Globus pallidus (tissue), 1 donor: ENCODE results near the gene KATNAL2.

ENCODE experiments used
- DNase-seq: peaks from one replicate; pipeline ENCODE4 v3.0.0-alpha.2; 2015; ENCODE audit warnings: low spot score

Gene KATNAL2, protein sequence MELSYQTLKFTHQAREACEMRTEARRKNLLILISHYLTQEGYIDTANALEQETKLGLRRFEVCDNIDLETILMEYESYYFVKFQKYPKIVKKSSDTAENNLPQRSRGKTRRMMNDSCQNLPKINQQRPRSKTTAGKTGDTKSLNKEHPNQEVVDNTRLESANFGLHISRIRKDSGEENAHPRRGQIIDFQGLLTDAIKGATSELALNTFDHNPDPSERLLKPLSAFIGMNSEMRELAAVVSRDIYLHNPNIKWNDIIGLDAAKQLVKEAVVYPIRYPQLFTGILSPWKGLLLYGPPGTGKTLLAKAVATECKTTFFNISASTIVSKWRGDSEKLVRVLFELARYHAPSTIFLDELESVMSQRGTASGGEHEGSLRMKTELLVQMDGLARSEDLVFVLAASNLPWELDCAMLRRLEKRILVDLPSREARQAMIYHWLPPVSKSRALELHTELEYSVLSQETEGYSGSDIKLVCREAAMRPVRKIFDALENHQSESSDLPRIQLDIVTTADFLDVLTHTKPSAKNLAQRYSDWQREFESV

DNA sequence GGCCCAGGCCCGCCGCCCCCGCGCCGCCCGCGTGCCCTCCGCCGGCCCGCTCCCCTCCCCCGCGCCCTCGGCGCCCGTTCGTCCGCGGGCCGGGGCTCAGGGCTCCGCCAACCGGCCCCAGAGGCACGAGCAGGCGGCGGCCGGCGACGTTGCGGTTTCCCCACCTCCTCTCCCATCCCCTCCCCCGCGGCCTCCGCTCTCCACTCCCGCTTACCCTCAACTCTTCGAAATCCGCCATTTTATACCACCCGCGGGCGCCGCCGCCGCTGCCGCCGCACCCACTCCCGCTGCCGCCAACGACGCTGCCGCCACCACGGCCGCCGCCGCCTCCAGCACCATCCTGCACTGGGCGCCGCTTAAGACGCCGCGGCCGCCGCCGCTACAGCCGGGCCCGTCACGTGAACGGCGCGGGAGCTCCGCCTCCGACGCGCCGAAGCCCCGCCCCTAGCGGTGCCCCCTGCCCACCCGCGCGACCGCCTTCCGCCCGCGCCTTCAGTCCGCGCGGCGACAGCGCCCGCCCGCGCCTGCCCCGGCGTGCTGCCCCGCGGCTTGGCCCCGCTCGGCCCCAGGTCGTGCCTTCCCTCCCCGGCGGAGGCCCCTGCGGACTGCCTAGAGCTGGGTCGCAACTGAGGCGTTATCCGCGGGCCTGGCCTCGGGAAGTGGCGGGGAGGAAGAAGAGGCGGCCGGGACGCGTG, at the start of gene KATNAL2, which contains the start of gene PIAS2:
TSS of gene KATNAL2 (plus strand) at position 495 of the 695 bp plus-strand sequence. CDS start 29,271 bp downstream, outside the sequence.
TSS of gene PIAS2 (minus strand) at position 400 of the 695 bp plus-strand sequence. CDS start at position 238, 162 bp downstream.
- DNase-seq, result peak; percentile 84

DNA sequence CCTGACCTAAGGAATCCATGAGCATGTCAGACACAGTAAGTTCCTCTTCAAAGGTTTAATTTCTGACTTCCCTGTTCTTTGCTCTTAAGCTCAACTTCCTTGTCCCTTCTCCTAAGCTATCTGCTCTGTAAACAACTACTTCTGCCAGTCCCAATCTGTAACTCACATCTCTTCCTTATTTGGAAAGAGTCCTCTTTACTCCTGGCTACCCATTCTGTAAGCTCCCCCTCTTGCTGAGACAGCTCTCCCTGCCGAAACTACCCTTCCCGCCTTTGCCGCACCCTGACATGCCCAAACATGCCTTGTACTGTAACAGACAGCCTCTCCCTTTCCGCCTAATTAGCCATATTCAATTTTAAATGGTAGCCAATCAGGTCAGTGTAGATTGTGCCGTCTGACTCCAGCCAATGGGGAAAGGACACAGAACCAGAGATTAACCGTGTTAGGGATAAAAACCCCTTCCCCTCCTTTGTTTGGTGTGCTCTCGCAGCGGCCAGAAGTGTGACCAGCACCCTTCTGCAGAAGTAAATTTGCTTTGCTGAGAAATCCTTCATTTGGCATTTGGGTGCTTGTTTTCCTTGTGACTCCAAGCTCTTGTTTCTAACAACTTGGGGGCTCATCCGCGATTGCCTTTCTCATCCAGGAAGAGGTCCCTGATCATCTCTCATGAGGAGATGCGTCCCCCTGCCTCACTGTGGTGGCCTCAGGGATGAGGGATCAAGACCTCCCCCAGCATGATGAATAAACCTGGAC, 49.1 kb upstream of the KATNAL2 start:
- no peak for DNase-seq

DNA sequence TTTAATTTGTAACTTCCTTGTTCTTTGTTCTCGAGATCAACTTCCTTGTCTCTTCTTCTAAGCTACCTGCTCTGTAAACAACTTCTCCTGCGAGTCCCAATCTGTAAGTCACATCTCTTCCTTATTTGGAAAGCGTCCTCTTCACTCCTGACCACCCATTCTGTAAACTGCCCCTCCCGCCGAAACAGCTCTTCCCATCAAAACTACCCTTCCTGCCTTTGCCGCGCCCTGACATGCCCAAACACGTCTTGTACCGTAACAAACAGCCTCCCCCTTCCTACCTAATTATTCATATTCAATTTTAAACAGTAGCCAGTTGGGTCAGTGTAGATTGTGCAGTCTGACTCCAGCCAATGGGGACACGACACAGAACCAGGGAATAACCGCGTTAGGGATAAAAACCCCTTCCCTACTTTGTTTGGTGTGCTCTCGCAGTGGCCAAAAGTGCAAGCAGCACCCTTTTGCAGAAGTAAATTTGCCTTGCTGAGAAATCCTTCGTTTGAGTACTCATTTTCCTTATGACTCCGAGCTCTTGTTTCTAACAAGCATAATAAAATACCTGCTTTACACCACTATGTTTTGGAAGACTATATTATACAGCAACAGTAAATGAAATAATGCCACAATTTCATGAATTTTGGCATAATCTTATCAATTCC, 39.9 kb upstream of the KATNAL2 start:
- no peak for DNase-seq

DNA sequence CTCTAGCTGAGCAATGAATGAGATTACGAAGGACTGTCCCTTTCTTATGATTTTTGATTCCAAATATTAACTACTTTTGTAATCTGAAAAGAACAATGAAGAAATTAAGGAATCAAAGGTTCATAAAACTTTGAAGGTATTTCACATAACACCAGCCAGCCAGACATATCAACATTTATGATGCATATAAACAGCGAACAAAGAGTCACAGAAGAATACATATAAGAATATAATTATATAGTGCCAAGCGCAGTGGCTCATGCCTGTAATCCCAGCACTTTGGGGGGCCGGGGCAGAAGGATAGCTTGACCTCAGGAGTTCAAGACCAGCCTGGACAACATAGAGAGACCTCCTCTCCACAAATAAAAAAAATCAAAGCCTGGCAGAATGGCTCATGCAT, 34.2 kb upstream of the KATNAL2 start:
- DNase-seq, result no peak

DNA sequence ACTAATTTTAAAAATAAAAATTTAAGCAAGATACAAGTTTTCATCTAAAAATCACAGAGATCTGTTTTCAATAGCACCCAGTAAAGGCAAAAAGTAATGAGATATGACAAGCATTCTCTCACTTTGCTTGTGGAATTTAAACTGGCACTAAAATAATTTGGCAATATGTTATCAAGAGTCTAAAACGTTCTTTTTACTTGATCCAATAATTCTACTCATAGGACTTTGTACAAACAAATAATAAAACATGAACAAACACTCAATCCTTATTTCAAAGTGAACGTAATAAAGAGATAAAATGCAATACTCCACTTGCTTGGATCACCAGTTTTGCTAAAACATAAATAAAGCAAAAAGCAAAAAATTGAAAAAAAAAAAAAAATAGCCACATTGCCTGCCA, 30.5 kb upstream of the KATNAL2 start:
- DNase-seq, result no peak

DNA sequence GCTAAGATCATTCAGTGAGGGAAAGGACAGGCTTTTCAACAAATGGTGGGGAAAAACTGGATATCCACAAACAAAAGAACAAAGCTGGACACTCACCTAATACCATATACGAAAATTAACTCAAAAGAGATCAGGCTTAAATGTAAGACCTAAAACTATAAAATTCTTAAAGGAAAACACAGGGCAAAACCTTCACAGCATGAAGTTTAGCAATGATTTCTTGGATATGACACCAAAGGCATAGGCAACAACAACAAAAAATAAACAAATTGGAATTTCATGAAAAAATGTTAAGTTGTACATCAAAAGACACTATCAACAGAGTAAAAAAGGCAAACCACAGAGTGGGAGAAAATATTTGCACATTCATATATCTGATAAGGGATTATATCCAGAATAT, 28.4 kb upstream of the KATNAL2 start:
- DNase-seq, result no peak

DNA sequence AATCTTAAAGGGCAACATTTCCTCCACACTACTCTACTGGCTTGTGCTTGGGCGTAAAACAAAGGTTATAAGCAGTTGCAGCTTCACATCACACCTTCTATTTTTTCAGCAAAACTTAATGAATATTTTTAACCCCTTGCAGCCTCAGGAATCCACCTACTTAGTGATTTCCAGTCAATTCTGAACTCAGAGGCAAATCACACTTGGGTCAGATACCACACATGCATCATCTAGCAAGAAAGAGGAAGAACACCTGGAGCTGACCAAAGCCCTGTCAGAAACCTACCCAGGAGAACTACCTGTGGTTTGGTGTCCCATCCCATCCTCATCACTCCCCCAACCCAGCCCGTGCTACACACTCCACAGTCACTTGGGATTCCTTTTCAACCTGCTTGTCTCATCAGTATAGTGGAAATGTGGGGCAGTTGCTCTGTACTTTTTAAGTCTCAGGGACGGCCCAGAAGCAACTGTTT, 25.6 kb upstream of the KATNAL2 start:
- no peak for DNase-seq

DNA sequence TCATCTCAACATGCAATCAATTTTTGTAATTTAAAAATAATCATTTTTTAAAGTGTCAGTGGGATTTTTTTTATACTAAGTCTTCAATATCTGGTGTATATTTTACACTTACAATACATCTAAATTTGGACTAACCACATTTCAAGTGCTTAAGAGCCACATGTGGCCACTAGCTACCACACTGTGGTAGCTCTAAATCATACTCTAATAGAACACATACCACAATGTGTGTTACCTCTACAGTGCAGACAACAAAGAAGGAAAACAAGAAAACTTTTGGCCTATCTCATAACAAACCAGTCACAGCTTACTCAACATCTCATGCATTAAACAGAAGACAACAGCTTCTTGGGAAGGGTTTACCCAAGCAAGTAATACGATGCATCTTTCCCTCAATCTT, 24.6 kb upstream of the KATNAL2 start:
- no peak for DNase-seq

DNA sequence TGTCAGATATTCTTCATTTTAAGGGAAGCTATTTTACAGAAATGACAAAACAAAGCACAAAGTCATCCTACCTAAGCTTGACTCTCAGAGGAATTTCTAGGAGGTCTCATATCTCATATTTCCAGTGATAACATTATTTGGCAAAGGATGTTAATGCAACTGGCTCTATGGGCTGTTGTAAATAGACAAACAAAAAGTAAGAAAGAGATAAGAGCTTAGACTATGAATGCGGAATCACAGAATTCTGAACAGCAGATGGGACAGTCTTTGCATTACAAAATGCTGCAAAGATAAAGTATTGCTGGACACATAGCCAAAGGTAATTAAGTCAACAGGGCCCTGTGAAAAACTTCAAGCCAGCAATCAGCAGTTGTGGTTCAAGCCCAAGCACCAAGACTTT, 24.0 kb upstream of the KATNAL2 start:
- no peak for DNase-seq

DNA sequence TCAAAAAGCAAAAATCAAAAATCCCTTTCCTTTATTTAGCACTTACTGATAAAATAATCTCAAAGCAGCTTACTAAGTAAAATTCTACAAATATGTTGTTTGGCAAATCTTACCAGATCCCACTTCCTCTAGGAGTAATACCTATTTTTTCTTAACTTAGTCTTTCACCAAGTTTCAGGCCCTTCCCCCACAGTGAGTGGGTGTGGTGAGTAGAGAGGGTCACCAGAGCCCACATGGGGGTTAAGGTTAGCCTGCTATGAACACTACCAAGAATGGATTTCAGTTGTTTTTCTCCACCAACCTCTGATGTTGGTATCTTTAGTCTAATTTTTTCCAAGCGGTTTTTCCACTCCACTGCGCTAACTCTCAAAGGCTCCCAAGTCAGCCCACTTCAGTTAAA, 23.3 kb upstream of the KATNAL2 start:
- no peak for DNase-seq

DNA sequence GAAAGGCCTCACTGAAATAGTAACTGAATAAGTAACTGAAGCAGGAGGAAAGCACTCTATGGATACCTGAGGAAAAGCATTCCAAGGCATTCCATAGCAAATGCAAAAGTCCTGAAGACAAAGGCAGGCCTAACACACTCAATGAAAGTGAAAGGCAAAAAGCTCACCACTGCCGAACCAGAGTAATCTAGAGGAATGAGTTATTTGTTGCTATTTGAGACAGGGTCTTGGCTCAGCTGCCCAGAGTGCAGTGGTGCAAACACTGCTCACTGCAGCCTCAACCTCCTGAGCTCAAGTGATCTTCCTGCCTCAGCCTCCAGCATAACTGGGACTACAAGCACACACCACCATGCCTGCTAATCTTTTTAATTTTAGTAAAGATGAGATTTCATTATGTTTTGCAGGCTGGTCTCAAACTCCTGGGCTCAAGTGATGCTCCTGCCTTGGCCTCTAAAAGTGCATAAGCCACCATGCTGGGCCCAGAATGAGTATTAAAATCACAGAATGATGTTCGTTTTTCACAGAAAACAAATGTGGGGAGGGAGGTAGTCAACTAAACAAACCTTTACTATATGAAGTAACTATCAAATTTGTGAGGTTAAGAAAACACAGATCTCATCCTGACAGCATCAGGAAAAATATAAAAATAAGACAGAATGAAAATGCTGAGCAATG, 18.0 kb upstream of the KATNAL2 start:
- DNase-seq, result no peak

DNA sequence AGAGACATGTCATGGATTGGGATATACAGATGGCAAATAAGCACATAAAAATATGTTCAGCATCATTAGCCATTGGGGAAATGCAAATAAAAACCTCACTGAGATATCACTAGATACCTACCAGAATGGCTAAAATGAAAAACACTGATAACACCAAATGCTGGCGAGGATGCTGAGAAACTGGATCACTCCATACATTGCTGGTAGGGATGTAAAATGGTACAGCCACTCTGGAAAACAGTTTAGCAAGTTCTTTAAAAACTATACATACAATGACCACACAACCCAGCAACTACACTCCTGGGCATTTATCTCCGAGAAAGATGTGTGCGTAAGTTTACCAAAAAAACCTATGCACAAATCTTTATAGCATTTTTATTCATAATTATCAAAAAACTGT, 14.0 kb upstream of the KATNAL2 start:
- no peak for DNase-seq

DNA sequence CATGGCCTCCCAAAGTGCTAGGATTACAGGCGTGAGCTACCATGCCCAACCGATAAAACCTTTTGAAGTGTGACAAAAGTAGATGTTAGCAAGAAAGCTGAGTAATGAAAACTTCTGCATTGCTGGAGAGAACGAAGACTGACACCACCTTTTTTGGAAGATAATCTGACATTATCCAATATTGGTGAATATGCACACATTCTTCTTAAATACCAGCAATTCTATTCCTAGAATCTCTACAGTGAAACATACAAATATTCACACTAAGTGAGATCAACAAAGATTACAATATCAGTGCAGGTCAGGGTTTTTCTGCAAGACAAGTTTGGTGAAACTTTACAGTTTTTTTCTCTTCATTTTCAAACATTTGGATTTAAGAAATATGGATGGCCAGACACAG, 7.9 kb upstream of the KATNAL2 start:
- DNase-seq, result no peak

DNA sequence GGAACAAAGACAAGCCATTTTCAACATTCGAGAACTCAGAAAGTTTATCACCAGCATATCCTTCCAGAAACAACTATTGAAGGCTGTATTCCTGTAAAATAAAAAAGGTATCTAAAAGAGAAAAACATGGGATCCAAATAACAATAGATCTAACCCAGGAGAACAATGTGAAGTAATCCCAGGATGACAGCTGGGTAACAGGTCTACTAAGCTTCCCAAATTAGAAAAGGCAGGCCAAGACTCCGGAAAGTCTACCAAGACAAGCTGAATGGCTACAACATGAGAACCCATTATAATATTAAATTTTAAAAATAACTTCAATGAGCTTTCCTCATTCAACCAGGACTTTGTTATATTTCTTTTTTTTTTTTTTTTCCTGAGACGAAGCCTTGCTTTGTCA, 6.5 kb upstream of the KATNAL2 start:
- no peak for DNase-seq

DNA sequence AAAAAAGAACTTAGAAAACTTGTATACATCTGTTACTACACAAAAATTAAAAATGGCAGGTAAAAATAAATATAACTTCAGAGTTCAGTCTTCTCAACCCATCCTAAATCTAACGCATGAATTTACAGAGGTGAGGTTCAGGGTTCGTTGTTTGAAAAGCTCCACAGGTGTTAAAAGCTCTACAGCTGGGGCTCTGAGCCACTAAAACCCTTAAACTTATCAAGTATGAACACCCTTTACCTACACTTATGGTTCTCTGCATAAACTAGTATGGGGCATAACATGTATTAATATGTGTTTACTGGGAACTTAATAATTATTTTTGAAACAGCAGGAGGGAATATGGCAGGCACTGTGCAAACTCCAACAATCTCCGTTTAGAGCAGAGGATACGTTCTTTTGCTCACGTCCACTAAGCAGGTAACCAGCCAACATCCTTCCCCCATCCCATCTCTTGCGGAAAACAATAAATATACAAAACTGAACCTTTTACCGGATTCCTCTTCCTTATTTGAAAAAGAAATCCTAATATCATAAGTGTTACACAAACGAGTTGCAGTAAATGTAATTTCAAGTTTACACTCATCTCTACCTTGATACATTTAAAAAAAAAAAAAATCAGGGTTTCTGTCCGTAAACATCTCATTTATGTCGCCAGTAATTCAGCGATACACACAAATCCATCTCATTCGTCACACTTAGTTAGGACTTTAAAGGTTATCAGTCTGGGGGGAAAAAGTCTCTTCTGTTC, 1.4 kb upstream of the KATNAL2 start:
- peak; percentile 4 for DNase-seq

DNA sequence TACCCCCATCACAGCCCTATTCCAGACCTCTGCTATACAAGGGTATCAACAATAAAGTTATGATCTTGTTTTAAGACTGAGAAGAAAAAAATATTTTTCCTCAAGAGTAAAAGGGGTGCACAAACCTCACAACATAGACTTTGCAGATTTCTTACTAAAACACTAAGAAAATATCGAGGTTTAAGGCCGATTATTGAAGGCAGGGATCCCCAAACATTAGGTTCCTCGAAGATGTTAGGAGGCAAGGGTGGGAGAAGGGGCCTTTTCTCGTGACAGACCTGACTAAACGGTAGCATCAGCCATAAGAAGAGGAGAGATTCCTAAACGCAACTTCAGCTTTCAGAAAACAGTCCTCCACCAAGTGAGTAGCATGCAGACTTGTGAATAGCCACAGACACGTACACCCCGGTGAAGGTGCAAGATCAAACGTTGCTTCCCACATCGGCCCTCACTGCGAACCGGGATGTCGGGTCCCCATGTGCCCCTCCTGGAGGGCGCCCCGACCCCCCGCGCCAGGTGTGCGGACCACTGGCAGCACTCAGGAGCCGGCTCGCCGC, 773 bp upstream of the KATNAL2 start:
- DNase-seq, result peak; percentile 54

DNA sequence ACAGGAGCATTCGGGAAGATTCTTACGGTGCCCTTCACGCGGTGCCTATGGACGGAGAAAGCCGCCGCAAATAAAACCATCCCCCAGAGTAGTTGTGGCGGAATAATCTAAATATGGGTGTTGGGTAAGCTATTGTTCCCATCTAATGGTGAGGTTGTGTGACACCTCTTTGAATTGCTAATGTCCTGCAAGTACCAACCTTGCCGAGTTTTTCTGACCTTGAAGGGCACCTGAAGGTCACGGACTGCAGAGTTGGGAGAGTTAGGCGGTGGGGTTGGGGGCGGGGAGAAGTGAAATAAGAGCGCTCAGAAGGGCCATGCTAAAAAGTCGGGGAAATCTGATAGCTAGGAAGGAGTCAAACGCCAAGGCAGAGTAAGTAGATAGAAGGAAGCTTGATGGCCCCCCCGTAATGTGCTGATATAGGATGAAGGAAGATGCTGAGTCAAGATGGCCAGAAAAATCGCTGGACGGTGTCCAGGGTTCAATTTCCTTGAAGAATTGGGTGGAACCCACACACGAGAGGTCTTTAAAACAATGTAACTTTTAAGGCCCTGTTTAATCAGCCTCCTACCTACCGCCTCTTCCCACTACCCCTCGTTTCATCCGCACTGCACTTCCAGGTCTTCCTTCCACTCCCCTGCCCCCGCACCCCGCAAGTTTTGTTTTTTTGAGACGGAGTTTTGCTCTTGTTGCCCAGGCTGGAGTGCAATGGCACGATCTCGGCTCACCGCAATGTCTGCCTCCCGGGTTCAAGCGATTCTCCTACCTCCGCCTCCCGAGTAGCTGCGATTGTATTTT, 600 bp downstream of the KATNAL2 start:
- no peak for DNase-seq

DNA sequence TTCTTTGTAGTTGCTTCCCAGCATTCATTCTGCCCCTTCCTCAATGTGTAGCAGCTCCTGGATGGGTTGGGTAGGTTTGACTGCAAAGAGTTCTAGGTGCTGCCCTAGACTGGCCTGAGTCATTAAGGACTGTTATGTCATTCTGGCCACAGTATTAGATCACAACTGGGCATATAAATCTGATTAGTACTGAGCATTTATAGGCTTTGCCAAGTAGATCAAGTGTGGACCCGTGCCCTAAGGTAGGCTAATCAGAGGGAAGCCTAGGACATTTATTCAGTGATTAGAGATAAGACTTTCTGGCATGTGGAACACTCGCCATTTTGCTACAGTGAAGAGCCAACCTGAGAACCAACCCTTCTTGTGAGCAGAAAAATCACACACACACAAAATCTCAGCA, 2.7 kb downstream of the KATNAL2 start:
- no peak for DNase-seq

DNA sequence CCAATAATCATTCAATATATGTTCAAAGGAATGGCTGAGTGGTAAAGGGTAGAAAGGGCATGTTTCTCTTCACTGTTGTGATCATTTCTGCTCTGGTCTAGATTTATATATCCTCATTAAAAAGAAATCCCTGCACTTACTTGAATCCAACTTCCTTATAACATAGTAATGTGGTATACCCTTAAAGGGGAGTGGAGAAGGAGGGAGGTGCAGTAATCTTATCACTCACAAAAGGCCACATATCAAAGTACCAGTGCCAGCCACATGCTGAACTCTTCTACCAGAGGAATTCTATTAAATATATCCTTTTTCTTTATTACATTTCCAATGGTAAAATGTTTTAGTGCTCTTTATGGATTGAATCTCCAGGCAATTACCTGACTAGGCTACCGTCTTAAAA, 3.3 kb downstream of the KATNAL2 start:
- DNase-seq, result no peak
